IMR-90 (cell line): ENCODE measurements around the gene KRT1. TPM values are rescaled to one million over a fixed set of nuclear protein-coding genes. Genes with fewer than 3 reads are reported as not detected.
A peak's percentile ranks its signal among the peaks of the same experiment; 100 is the strongest.

Experiments used
- ATAC-seq: fragments of 200-7000 bp; cut with Tn5 transposase; 2 replicates; pipeline ENCODE4 v1.9.1; 2020; ENCODE audit warnings: low read depth, mild to moderate bottlenecking, moderate library complexity
- BruUV-seq: library from RNA; stranded (reverse); fragments of 400-500 nt; replicated peaks from 2 replicates; lab custom pipeline; 2021; lab: Mats Ljungman, UMichigan
- CTCF ChIA-PET: fragments of 300-600 bp; formaldehyde crosslinking; extraction: SDS; loops from one replicate; lab custom pipeline; 2021; ENCODE audit warnings: antibody characterized with exemption; lab: Yijun Ruan, JAX
- POLR2A ChIA-PET: fragments of 300-600 bp; sonication (Branson Sonifier 250); formaldehyde crosslinking; loops from one replicate; lab custom pipeline; 2022; ENCODE audit warnings: antibody characterized with exemption; ENCODE audit not compliant: unreplicated experiment; lab: Charles Lee
- DNase-seq: peaks from one replicate; pipeline ENCODE4 v3.0.0; 2013
- H2AFZ ChIP-seq: replicated peaks from 2 replicates; pipeline ENCODE3; 2013; ENCODE audit warnings: low read length, mild to moderate bottlenecking; ENCODE audit not compliant: poor library complexity
- H2AK5ac ChIP-seq: 2 replicates; pipeline ENCODE4 v1.6.1; 2013; ENCODE audit warnings: low read depth, low read length, inconsistent platforms
- H2AK9ac ChIP-seq: replicated peaks from 2 replicates; pipeline ENCODE3; 2013; ENCODE audit warnings: mild to moderate bottlenecking, low read depth, low read length, moderate library complexity; ENCODE audit not compliant: poor library complexity
- H2BK120ac ChIP-seq: 2 replicates; pipeline ENCODE4 v1.6.1; 2013; ENCODE audit warnings: low read depth, low read length, inconsistent platforms
- H2BK15ac ChIP-seq: 3 replicates; pipeline ENCODE4 v1.6.1; 2013; ENCODE audit warnings: low read depth, low read length, inconsistent platforms
- H2BK20ac ChIP-seq: 2 replicates; pipeline ENCODE4 v1.6.1; 2013; ENCODE audit warnings: low read depth, mild to moderate bottlenecking, inconsistent platforms, low read length, moderate library complexity
- H2BK5ac ChIP-seq: 2 replicates; pipeline ENCODE4 v1.6.1; 2013; ENCODE audit warnings: mild to moderate bottlenecking, low read depth, low read length, inconsistent platforms; ENCODE audit not compliant: poor library complexity, severe bottlenecking
- H3K14ac ChIP-seq: replicated peaks from 2 replicates; pipeline ENCODE4 v1.6.1; 2013; ENCODE audit warnings: low read depth, low read length, inconsistent platforms
- H3K18ac ChIP-seq: 2 replicates; pipeline ENCODE4 v1.6.1; 2013; ENCODE audit warnings: low read depth, low read length, control low read depth
- H3K23ac ChIP-seq: 2 replicates; pipeline ENCODE4 v1.6.1; 2013; ENCODE audit warnings: low read depth, low read length, inconsistent platforms
- H3K27ac ChIP-seq: 2 replicates; pipeline ENCODE4 v1.5.1; 2013; ENCODE audit warnings: mild to moderate bottlenecking, control low read depth, low read length; ENCODE audit not compliant: insufficient read depth
- H3K27me3 ChIP-seq: 2 replicates; pipeline ENCODE4 v1.6.1; 2013; ENCODE audit warnings: low read length; ENCODE audit not compliant: control insufficient read depth, insufficient read depth
- H3K36me3 ChIP-seq: 2 replicates; pipeline ENCODE4 v1.6.1; 2013; ENCODE audit warnings: low read length, mixed read lengths; ENCODE audit not compliant: control insufficient read depth, insufficient read depth
- H3K4ac ChIP-seq: 2 replicates; pipeline ENCODE4 v1.6.1; 2013; ENCODE audit warnings: low read depth, low read length, inconsistent platforms
- H3K4me1 ChIP-seq: 2 replicates; pipeline ENCODE4 v1.6.1; 2013; ENCODE audit warnings: low read length, mixed read lengths; ENCODE audit not compliant: control insufficient read depth, insufficient read depth
- H3K4me2 ChIP-seq: 2 replicates; pipeline ENCODE4 v1.6.1; 2013; ENCODE audit warnings: low read depth, mild to moderate bottlenecking, control low read depth, low read length, moderate library complexity
- H3K4me3 ChIP-seq: 2 replicates; pipeline ENCODE4 v1.5.1; 2013; ENCODE audit warnings: low read depth, mild to moderate bottlenecking, control low read depth, low read length, moderate library complexity; ENCODE audit not compliant: insufficient read depth
- H3K56ac ChIP-seq: 2 replicates; pipeline ENCODE4 v1.6.1; 2013; ENCODE audit warnings: low read length, inconsistent platforms; ENCODE audit not compliant: insufficient read depth; ENCODE audit errors: extremely low read depth
- H3K79me1 ChIP-seq, 2 experiments: 2 replicates each; pipeline ENCODE4 v1.6.1; 2013; ENCODE audit warnings: low read length in 2 of 2, inconsistent platforms in 1 of 2, low read depth in 1 of 2
- H3K9ac ChIP-seq: 2 replicates; pipeline ENCODE4 v1.6.1; 2013; ENCODE audit warnings: low read depth, low read length, control low read depth
- H3K9me1 ChIP-seq: 2 replicates; pipeline ENCODE4 v1.6.1; 2013; ENCODE audit warnings: low read length, inconsistent platforms; ENCODE audit not compliant: insufficient read depth
- H3K9me3 ChIP-seq: 2 replicates; pipeline ENCODE4 v1.6.1; 2013; ENCODE audit warnings: low read length; ENCODE audit not compliant: control insufficient read depth, insufficient read depth
- H4K20me1 ChIP-seq: 2 replicates; pipeline ENCODE4 v1.6.1; 2013; ENCODE audit warnings: low read length, inconsistent platforms; ENCODE audit not compliant: insufficient read depth
- H4K5ac ChIP-seq: 2 replicates; pipeline ENCODE4 v1.6.1; 2013; ENCODE audit warnings: mild to moderate bottlenecking, low read depth, low read length, control low read depth
- H4K8ac ChIP-seq, 2 experiments: 2 replicates each; pipeline ENCODE4 v1.6.1; 2013; ENCODE audit warnings: low read depth in 2 of 2, low read length in 2 of 2, control low read depth in 1 of 2, inconsistent platforms in 1 of 2
- H4K91ac ChIP-seq: 2 replicates; pipeline ENCODE4 v1.6.1; 2013; ENCODE audit warnings: low read depth, low read length, inconsistent platforms; ENCODE audit not compliant: insufficient read depth
- BHLHE40 ChIP-seq: fragments of 150-350 bp; IDR thresholded peaks from 2 replicates; pipeline ENCODE4 v1.6.1; 2016; ENCODE audit warnings: mild to moderate bottlenecking, low read depth, low read length
- CEBPB ChIP-seq: IDR thresholded peaks from 2 replicates; pipeline ENCODE4 v1.6.1; 2012; ENCODE audit warnings: low read depth, low read length, improper control_type of control experiment
- CHD1 ChIP-seq: IDR thresholded peaks from 2 replicates; pipeline ENCODE4 v1.6.1; 2012; ENCODE audit warnings: low read depth, low read length, improper control_type of control experiment
- CTCF ChIP-seq: conservative IDR thresholded peaks from 2 replicates; pipeline ENCODE4 v1.5.1; 2012; ENCODE audit warnings: mild to moderate bottlenecking, low read depth, low read length, improper control_type of control experiment
- FOS ChIP-seq: fragments of 150-350 bp; IDR thresholded peaks from 2 replicates; pipeline ENCODE4 v1.6.1; 2016; ENCODE audit warnings: low read depth, low read length
- MAFK ChIP-seq: IDR thresholded peaks from 2 replicates; pipeline ENCODE4 v1.6.1; 2012; ENCODE audit warnings: low read depth, low read length, improper control_type of control experiment
- MAZ ChIP-seq: IDR thresholded peaks from 2 replicates; pipeline ENCODE4 v1.6.1; 2012; ENCODE audit warnings: low read depth, mild to moderate bottlenecking, low read length, improper control_type of control experiment, moderate library complexity, borderline replicate concordance
- MXI1 ChIP-seq: IDR thresholded peaks from 2 replicates; pipeline ENCODE4 v1.6.1; 2012; ENCODE audit warnings: low read depth, mild to moderate bottlenecking, low read length, moderate library complexity, borderline replicate concordance
- NFE2L2 ChIP-seq: fragments of 150-350 bp; IDR thresholded peaks from 2 replicates; pipeline ENCODE4 v1.6.1; 2016; ENCODE audit warnings: low read depth, mild to moderate bottlenecking, low read length
- RAD21 ChIP-seq: IDR thresholded peaks from 2 replicates; pipeline ENCODE4 v1.6.1; 2012; ENCODE audit warnings: low read length, improper control_type of control experiment
- RCOR1 ChIP-seq: IDR thresholded peaks from 2 replicates; pipeline ENCODE4 v1.6.1; 2012; ENCODE audit warnings: mild to moderate bottlenecking, low read length, improper control_type of control experiment; ENCODE audit not compliant: insufficient replicate concordance
- SMC3 ChIP-seq: fragments of 150-350 bp; IDR thresholded peaks from 2 replicates; pipeline ENCODE4 v1.6.1; 2016; ENCODE audit warnings: low read depth, mild to moderate bottlenecking, antibody characterized with exemption, low read length, moderate library complexity
- USF2 ChIP-seq: fragments of 150-350 bp; IDR thresholded peaks from 2 replicates; pipeline ENCODE4 v1.6.1; 2017; ENCODE audit warnings: mild to moderate bottlenecking, antibody characterized with exemption, low read length, low read depth
- WGBS, 2 experiments: methylation state at CpG; one replicate each; pipeline versions ENCODE4 v1.1.5 to v1.1.7; 2013; ENCODE audit warnings: missing lambda C conversion rate in 2 of 2; ENCODE audit not compliant: insufficient read length in 1 of 2; ENCODE audit errors: extremely low coverage in 2 of 2; 5-methylcytosine and 5-hydroxymethylcytosine counted together
- dilution Hi-C: fragments of 300-500 bp; cut with HindIII; formaldehyde crosslinking; loops from one replicate; pipeline ENCODE4 v1.14.3; 2018; ENCODE audit warnings: low sequenced_read_pairs; ENCODE audit not compliant: unreplicated experiment
- in situ Hi-C: fragments of 300-500 bp; cut with MboI; formaldehyde crosslinking; loops from 3 replicates; pipeline ENCODE4 v1.14.3; 2019; ENCODE audit warnings: low sequenced_read_pairs, inconsistent platforms, mixed read lengths
- intact Hi-C: fragments of 100-400 bp; cut with micrococcal nuclease; formaldehyde crosslinking; loops from 2 replicates; pipeline ENCODE4 v1.10.0; 2022
- polyA plus RNA-seq, 3 experiments: library from polyadenylated mRNA; depleted of rRNA; stranded (reverse); fragments of >200 nt; gene quantifications; 2 replicates each; pipeline ENCODE4 v1.2.3, GENCODE V29; 2012; ENCODE audit warnings: low replicate concordance in 1 of 3
- total RNA-seq: library from RNA; depleted of rRNA; stranded (reverse); fragments of >200 nt; gene quantifications from 2 replicates; pipeline ENCODE4 v1.2.3, GENCODE V29; 2012

KRT1 gene
- total and polyA plus RNA-seq, 2 of the 4 experiments (the other 2 are of a cell fraction) = not detected

- ChIA-PET CTCF (no interaction called here), POLR2A (no interaction called here)
- H4K8ac ChIP-seq = no peak overlapping the region
- H3K9me1 ChIP-seq = no peaks in the 10 kb centered on the region
- no peak overlapping the region for H3K56ac ChIP-seq
- no peak overlapping the region for H2AK5ac ChIP-seq
- H3K4me3 ChIP-seq = no peak overlapping the region
- in situ Hi-C loops = no loop called here
- no peak overlapping the region for H2BK15ac ChIP-seq
- H2BK120ac ChIP-seq = no peak overlapping the region
- H4K5ac ChIP-seq = no peak overlapping the region
- no peak overlapping the region for H3K23ac ChIP-seq
- no peak overlapping the region for H2BK5ac ChIP-seq
- H3K4me2 ChIP-seq = no peak overlapping the region
- DNase-seq (no peak), ATAC-seq (no peak)
- no peaks in the 10 kb centered on the region for H3K79me1 ChIP-seq
- H2BK20ac ChIP-seq = no peak overlapping the region
- no peak overlapping the region for H2AK9ac ChIP-seq
- no peak overlapping the region for H3K9ac ChIP-seq
- 1% methylated on average over 24 of the region's 72 CpGs; no CpG with 5 or more reads in 1 of the 2 experiments for WGBS, 2 experiments
- H3K9me3 ChIP-seq = peaks cover 4% of the 10 kb centered on the region; the same call in 1 of the 2 replicates
- no peaks in the 10 kb centered on the region for H3K4me1 ChIP-seq
- H4K20me1 ChIP-seq = no peaks in the 10 kb centered on the region
- peaks cover 53% of the 10 kb centered on the region for H3K27me3 ChIP-seq
- no peak overlapping the region for H3K4ac ChIP-seq
- no peak overlapping the region for H3K14ac ChIP-seq
- intact Hi-C loops = no loop called here
- TF ChIP-seq CHD1 = no peak
- no peak for TF ChIP-seq FOS
- no peak for TF ChIP-seq USF2
- TF ChIP-seq RAD21 = no peak
- no peak for TF ChIP-seq CEBPB
- TF ChIP-seq MXI1 = no peak
- no peak for TF ChIP-seq MAFK
- TF ChIP-seq RCOR1 = no peak
- TF ChIP-seq NFE2L2 = no peak
- TF ChIP-seq CTCF = no peak
- no peak for TF ChIP-seq BHLHE40
- no peak for TF ChIP-seq MAZ
- TF ChIP-seq SMC3 = no peak
- no peak overlapping the region for H3K27ac ChIP-seq
- H3K18ac ChIP-seq = no peak overlapping the region
- H3K36me3 ChIP-seq = no peaks in the 10 kb centered on the region
- no TSS peak for BruUV-seq
- dilution Hi-C loops = no loop called here
- no peak overlapping the region for H4K91ac ChIP-seq
- peak overlapping the region; percentile 58 for H2AFZ ChIP-seq
These were observed 34.0 kb upstream of the KRT1 start for GRCh38 chr12:52713960-52714886.
